ENCODE measurements around the gene KRT24. TPM values are rescaled to one million over a fixed set of nuclear protein-coding genes. Genes with fewer than 3 reads are reported as not detected.
A peak's percentile ranks its signal among the peaks of the same experiment; 100 is the strongest.

The KRT24 gene
- total RNA-seq, 1 experiment from 2014 or later, result not detected

DNA sequence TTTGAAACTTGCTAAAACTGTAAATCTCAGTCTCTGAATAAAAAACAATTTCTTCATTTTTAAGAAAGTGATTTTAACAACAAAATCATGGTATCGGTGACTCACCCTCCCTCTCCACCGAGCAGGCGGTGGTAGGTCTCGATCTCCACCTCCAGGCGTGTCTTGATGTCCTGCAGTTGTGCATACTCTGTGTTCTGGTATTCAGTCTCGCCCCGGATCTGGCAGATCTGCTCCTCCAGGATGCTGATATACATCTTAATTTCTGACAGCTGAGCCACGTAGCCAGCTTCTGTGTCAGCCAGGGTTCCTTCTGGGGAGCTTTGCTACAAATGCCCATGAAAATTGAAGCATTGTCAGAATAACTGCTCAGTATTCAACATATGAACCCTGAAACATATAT is 15.4 kb upstream of the KRT24 start:
- no peak overlapping the region for H3K27ac ChIP-seq (ENCODE audit: low read depth, low read length, poor library complexity, severe bottlenecking)
- no peaks in the 10 kb centered on the region for H3K4me1 ChIP-seq (ENCODE audit: insufficient read depth, low read length, poor library complexity, severe bottlenecking)
- POLR2A ChIA-PET (ENCODE audit: low non-redundant PET), result no interaction called here
- CTCF ChIA-PET, result interaction anchor here (0.6 kb wide), 1 partner anchor 242 kb away, joined by 7 read pairs; no protein-coding TSS in a partner anchor
- H3K27me3 ChIP-seq (replicated peaks; ENCODE audit: insufficient read depth, low read depth, low read length, poor library complexity), result no peaks in the 10 kb centered on the region
- H3K4me3 ChIP-seq (ENCODE audit: low read depth, low read length, poor library complexity, severe bottlenecking), result no peak overlapping the region
- no peaks in the 10 kb centered on the region for H3K36me3 ChIP-seq (ENCODE audit: insufficient read depth, low read length, poor library complexity, severe bottlenecking)
- no peaks in the 10 kb centered on the region for H3K9me3 ChIP-seq (ENCODE audit: low read depth, low read length, poor library complexity, severe bottlenecking)
- intact Hi-C loops (cut with micrococcal nuclease; ENCODE audit: unreplicated experiment), result no loop called here
- DNase-seq (ENCODE audit: low spot score), result no peak
- BruUV-seq (replicated peaks), result no TSS peak
- TF ChIP-seq CTCF (conservative IDR thresholded peaks at IDR 0.05; ENCODE audit: low read depth, low read length) (no peak), EZH2 (IDR thresholded peaks at IDR 0.05; ENCODE audit: borderline replicate concordance, low read depth, low read length, poor library complexity, severe bottlenecking) (no peak)

DNA sequence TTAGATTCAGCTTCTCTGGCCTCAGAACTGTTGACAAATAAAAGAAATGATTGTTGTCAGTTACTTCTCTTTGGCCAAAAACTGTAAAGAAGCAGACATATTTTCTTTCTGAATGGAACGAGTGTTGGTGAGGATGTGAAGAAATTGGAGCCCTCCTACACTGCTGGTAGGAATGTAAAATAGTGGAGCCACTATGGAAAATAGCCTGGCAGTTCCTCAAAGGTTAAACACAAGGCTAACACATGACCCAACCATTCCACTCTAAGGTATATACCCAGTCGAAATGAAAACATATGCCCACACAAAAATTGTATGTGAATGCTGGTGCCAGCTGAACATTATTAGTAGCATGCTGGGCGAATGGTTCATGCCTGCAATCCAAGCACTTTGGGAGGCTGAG is 14.2 kb upstream of the KRT24 start:
- ChIA-PET POLR2A (ENCODE audit: low non-redundant PET) (no interaction called here), CTCF (no interaction called here)
- no peak for DNase-seq (ENCODE audit: low spot score)
- no peaks in the 10 kb centered on the region for H3K9me3 ChIP-seq (ENCODE audit: low read depth, low read length, poor library complexity, severe bottlenecking)
- no peaks in the 10 kb centered on the region for H3K27me3 ChIP-seq (replicated peaks; ENCODE audit: insufficient read depth, low read depth, low read length, poor library complexity)
- intact Hi-C loops (cut with micrococcal nuclease; ENCODE audit: unreplicated experiment), result no loop called here
- no peaks in the 10 kb centered on the region for H3K4me1 ChIP-seq (ENCODE audit: insufficient read depth, low read length, poor library complexity, severe bottlenecking)
- H3K36me3 ChIP-seq (ENCODE audit: insufficient read depth, low read length, poor library complexity, severe bottlenecking), result no peaks in the 10 kb centered on the region
- H3K27ac ChIP-seq (ENCODE audit: low read depth, low read length, poor library complexity, severe bottlenecking), result no peak overlapping the region
- no peak overlapping the region for H3K4me3 ChIP-seq (ENCODE audit: low read depth, low read length, poor library complexity, severe bottlenecking)
- BruUV-seq (replicated peaks), result no TSS peak
- TF ChIP-seq EZH2 (IDR thresholded peaks at IDR 0.05; ENCODE audit: borderline replicate concordance, low read depth, low read length, poor library complexity, severe bottlenecking), result no peak
- TF ChIP-seq CTCF (conservative IDR thresholded peaks at IDR 0.05; ENCODE audit: low read depth, low read length), result no peak

GRCh38 chr17:40714473-40714872 is 10.9 kb upstream of the KRT24 start:
- H3K4me1 ChIP-seq (ENCODE audit: insufficient read depth, low read length, poor library complexity, severe bottlenecking), result no peaks in the 10 kb centered on the region
- intact Hi-C loops (cut with micrococcal nuclease; ENCODE audit: unreplicated experiment), result no loop called here
- BruUV-seq (replicated peaks), result no TSS peak
- H3K36me3 ChIP-seq (ENCODE audit: insufficient read depth, low read length, poor library complexity, severe bottlenecking), result no peaks in the 10 kb centered on the region
- POLR2A ChIA-PET (ENCODE audit: low non-redundant PET), result no interaction called here
- H3K9me3 ChIP-seq (ENCODE audit: low read depth, low read length, poor library complexity, severe bottlenecking), result no peaks in the 10 kb centered on the region
- no peak overlapping the region for H3K27ac ChIP-seq (ENCODE audit: low read depth, low read length, poor library complexity, severe bottlenecking)
- H3K27me3 ChIP-seq (replicated peaks; ENCODE audit: insufficient read depth, low read depth, low read length, poor library complexity), result no peaks in the 10 kb centered on the region
- peak; percentile 7 for DNase-seq (ENCODE audit: low spot score)
- TF ChIP-seq EZH2 (IDR thresholded peaks at IDR 0.05; ENCODE audit: borderline replicate concordance, low read depth, low read length, poor library complexity, severe bottlenecking), result no peak
- peak; percentile 26; the same call in 1 of the 2 replicates for TF ChIP-seq CTCF (conservative IDR thresholded peaks at IDR 0.05; ENCODE audit: low read depth, low read length)
- H3K4me3 ChIP-seq (ENCODE audit: low read depth, low read length, poor library complexity, severe bottlenecking), result no peak overlapping the region
- CTCF ChIA-PET, result no interaction called here

Measured in A673 (cell line).